ENCODE data around the gene ACIN1.

GRCh38 chr14:23013054-23013748 lies 81.7 kb downstream of the ACIN1 start:
- TF ChIP-seq POLR2A (IDR thresholded peaks at IDR 0.05) (no peak), CTCF (IDR thresholded peaks at IDR 0.05) (no peak), POLR2AphosphoS5 (IDR thresholded peaks at IDR 0.05) (no peak), EP300 (IDR thresholded peaks at IDR 0.05) (no peak)

Data from upper lobe of left lung (tissue), 4 donors.